Measurements from ENCODE around the gene STXBP2. TPM values are rescaled to one million over a fixed set of nuclear protein-coding genes. Genes with fewer than 3 reads are reported as not detected.

STXBP2 gene
- polyA plus RNA-seq, 1 of the 3 experiments (the other 2 are of a cell fraction) = 4.7 TPM

DNA sequence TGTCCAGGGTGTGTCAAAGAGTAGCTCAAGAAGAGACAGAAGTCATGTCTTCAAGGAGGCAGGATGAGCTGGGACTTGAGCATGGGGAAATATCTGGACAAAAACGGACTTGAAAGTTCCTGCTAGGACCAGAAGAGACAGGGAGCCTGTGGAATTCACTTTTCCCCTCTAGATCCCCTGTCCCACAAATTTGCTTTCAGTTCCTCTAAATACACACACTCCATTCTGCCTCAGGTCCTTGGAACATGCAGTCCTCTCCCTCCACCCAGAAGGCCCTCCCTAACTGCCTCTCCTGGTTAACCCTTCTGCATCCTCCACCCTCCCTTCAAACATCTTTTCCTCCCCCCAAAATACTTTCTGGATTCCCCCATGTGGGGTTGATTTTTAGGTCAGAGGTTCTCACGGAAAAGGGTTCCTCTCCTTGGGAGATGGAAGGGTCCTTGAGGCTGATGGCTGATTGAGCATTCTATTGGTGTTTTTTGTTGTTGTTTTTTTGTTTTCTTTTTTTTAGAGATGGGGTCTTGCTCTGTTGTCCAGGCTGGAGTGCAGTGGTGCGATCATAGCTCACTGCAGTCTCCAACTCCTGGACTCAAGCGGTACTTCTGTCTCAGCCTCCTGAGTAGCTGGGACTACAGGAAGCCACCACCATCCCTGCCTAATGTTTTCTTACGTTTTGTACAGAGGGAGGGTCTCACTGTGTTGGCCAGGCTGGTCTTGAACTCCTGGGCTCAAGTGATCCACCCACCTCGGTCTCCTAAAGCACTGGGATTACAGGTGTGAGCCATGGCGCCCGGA lies 25.0 kb downstream of the STXBP2 start:
- Histone ChIP-seq H4K20me1 (ENCODE audit: insufficient read depth) (no peaks in the 10 kb centered on the region), H3K4me1 (ENCODE audit: control insufficient read depth in 1 of 2, insufficient read depth in 2 of 2, low read depth in 1 of 2, low read length in 1 of 2) (no peaks in the 10 kb centered on the region), H3K27me3 (ENCODE audit: insufficient read depth) (peaks cover 56% of the 10 kb centered on the region), H3K4me2 (no peak overlapping the region), H3K79me2 (ENCODE audit: insufficient read depth) (no peaks in the 10 kb centered on the region), H3K27ac (ENCODE audit: low read depth in 2 of 2, low read length in 1 of 2) (no peak overlapping the region), H3F3A (replicated peaks; ENCODE audit: insufficient read depth) (no peaks in the 10 kb centered on the region), H3K9ac (no peak overlapping the region), H2AFZ (ENCODE audit: low read depth) (no peak overlapping the region), H3K9me2 (no peaks in the 10 kb centered on the region), H3K36me3 (replicated peaks in 1 of 2; ENCODE audit: control insufficient read depth in 1 of 2, insufficient read depth in 2 of 2, low read length in 1 of 2) (no peaks in the 10 kb centered on the region), H3K9me3 (no peaks in the 10 kb centered on the region), H3K4me3 (ENCODE audit: low read depth in 2 of 2, low read length in 1 of 2) (no peak overlapping the region)
- no peak for TF ChIP-seq FOXJ3 (CRISPR knock-in tag; IDR thresholded peaks at IDR 0.05)
- no peak for TF ChIP-seq RFX5 (IDR thresholded peaks at IDR 0.05; ENCODE audit: low read length)
- no peak for TF ChIP-seq EP300 (IDR thresholded peaks at IDR 0.05; ENCODE audit: borderline replicate concordance in 1 of 2, low read depth in 1 of 2, low read length in 1 of 2)
- TF ChIP-seq JUND (IDR thresholded peaks at IDR 0.05) = no peak
- TF ChIP-seq RCOR1 (IDR thresholded peaks at IDR 0.05; ENCODE audit: low read length) = no peak
- TF ChIP-seq, protein P1, sequence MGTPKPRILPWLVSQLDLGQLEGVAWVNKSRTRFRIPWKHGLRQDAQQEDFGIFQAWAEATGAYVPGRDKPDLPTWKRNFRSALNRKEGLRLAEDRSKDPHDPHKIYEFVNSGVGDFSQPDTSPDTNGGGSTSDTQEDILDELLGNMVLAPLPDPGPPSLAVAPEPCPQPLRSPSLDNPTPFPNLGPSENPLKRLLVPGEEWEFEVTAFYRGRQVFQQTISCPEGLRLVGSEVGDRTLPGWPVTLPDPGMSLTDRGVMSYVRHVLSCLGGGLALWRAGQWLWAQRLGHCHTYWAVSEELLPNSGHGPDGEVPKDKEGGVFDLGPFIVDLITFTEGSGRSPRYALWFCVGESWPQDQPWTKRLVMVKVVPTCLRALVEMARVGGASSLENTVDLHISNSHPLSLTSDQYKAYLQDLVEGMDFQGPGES (IDR thresholded peaks at IDR 0.05; ENCODE audit: low read depth, low read length) = no peak
- TF ChIP-seq, protein P2, sequence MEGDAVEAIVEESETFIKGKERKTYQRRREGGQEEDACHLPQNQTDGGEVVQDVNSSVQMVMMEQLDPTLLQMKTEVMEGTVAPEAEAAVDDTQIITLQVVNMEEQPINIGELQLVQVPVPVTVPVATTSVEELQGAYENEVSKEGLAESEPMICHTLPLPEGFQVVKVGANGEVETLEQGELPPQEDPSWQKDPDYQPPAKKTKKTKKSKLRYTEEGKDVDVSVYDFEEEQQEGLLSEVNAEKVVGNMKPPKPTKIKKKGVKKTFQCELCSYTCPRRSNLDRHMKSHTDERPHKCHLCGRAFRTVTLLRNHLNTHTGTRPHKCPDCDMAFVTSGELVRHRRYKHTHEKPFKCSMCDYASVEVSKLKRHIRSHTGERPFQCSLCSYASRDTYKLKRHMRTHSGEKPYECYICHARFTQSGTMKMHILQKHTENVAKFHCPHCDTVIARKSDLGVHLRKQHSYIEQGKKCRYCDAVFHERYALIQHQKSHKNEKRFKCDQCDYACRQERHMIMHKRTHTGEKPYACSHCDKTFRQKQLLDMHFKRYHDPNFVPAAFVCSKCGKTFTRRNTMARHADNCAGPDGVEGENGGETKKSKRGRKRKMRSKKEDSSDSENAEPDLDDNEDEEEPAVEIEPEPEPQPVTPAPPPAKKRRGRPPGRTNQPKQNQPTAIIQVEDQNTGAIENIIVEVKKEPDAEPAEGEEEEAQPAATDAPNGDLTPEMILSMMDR (IDR thresholded peaks at IDR 0.05) = no peak
- no peak for TF ChIP-seq MXI1 (IDR thresholded peaks at IDR 0.05; ENCODE audit: low read depth, low read length)
- TF ChIP-seq RAD21 (IDR thresholded peaks at IDR 0.05; ENCODE audit: low read length) = no peak
- no peak for TF ChIP-seq POLR2AphosphoS5 (IDR thresholded peaks at IDR 0.05; ENCODE audit: low read depth, low read length)
- no peak for TF ChIP-seq CHD2 (IDR thresholded peaks at IDR 0.05; ENCODE audit: low read length, partially characterized antibody)
- TF ChIP-seq, protein P3, sequence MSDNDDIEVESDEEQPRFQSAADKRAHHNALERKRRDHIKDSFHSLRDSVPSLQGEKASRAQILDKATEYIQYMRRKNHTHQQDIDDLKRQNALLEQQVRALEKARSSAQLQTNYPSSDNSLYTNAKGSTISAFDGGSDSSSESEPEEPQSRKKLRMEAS (IDR thresholded peaks at IDR 0.05; ENCODE audit: low read depth) = no peak
- no peak for TF ChIP-seq ELF1 (IDR thresholded peaks at IDR 0.05)
- TF ChIP-seq, protein P4, sequence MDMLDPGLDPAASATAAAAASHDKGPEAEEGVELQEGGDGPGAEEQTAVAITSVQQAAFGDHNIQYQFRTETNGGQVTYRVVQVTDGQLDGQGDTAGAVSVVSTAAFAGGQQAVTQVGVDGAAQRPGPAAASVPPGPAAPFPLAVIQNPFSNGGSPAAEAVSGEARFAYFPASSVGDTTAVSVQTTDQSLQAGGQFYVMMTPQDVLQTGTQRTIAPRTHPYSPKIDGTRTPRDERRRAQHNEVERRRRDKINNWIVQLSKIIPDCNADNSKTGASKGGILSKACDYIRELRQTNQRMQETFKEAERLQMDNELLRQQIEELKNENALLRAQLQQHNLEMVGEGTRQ (IDR thresholded peaks at IDR 0.05; ENCODE audit: borderline replicate concordance, low read depth, low read length) = no peak
- no peak for TF ChIP-seq GABPA (IDR thresholded peaks at IDR 0.05; ENCODE audit: low read depth)
- TF ChIP-seq FOSL2 (IDR thresholded peaks at IDR 0.05; ENCODE audit: borderline replicate concordance, low read depth) = no peak
- TF ChIP-seq EZH2phosphoT487 (IDR thresholded peaks at IDR 0.05; ENCODE audit: borderline replicate concordance, low read depth) = no peak
- TF ChIP-seq, protein P5, sequence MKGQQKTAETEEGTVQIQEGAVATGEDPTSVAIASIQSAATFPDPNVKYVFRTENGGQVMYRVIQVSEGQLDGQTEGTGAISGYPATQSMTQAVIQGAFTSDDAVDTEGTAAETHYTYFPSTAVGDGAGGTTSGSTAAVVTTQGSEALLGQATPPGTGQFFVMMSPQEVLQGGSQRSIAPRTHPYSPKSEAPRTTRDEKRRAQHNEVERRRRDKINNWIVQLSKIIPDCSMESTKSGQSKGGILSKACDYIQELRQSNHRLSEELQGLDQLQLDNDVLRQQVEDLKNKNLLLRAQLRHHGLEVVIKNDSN (IDR thresholded peaks at IDR 0.05; ENCODE audit: borderline replicate concordance, low read depth) = no peak
- TF ChIP-seq TAF1 (IDR thresholded peaks at IDR 0.05; ENCODE audit: borderline replicate concordance, low read depth, low read length) = no peak
- ChIA-PET CTCF (interaction anchor here (1.5 to 2.9 kb wide), 4 partner anchors 10 to 94 kb away, joined by 7 to 10 read pairs (median 8); partner anchors contain the start of gene TRAPPC5), POLR2A (no interaction called here)
- 26% methylated on average over 8 of the region's 8 CpGs for WGBS (ENCODE audit: low lambda C conversion rate)
- no peak for DNase-seq
